ENCODE data around the gene STX2. TPM values are rescaled to one million over a fixed set of nuclear protein-coding genes. Genes with fewer than 3 reads are reported as not detected.

STX2 gene
- total and polyA plus RNA-seq, 2 donors (not counting 1 experiment from before 2014, with no cell fraction given): 35.2 to 87.8 TPM

DNA sequence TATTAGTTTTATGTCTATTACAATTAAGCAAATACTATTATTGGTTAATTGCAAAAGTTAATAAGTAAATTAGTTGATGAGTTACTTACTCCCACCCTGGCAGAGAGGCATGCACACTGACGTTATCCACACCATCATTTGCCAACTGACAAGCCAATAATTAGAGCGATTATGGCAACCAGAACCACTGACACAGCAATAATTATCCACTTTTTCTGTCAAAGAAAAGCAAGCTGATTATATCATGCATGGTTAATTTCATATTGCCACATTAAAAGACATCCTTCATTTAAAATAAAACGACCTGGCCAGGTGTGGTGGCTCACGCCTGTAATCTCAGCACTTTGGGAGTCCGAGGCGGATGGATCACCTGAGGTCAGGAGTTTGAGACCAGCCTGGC lies 43.1 kb downstream of the STX2 start:
- no peak for TF ChIP-seq EZH2 (IDR thresholded peaks at IDR 0.05; ENCODE audit: low read length, missing control alignments)
- TF ChIP-seq, protein P1, sequence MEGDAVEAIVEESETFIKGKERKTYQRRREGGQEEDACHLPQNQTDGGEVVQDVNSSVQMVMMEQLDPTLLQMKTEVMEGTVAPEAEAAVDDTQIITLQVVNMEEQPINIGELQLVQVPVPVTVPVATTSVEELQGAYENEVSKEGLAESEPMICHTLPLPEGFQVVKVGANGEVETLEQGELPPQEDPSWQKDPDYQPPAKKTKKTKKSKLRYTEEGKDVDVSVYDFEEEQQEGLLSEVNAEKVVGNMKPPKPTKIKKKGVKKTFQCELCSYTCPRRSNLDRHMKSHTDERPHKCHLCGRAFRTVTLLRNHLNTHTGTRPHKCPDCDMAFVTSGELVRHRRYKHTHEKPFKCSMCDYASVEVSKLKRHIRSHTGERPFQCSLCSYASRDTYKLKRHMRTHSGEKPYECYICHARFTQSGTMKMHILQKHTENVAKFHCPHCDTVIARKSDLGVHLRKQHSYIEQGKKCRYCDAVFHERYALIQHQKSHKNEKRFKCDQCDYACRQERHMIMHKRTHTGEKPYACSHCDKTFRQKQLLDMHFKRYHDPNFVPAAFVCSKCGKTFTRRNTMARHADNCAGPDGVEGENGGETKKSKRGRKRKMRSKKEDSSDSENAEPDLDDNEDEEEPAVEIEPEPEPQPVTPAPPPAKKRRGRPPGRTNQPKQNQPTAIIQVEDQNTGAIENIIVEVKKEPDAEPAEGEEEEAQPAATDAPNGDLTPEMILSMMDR (conservative IDR thresholded peaks at IDR 0.05 in 1 of 2, IDR thresholded peaks at IDR 0.05 in 1 of 2; ENCODE audit: low read depth in 1 of 2, low read length in 2 of 2): no peak

DNA sequence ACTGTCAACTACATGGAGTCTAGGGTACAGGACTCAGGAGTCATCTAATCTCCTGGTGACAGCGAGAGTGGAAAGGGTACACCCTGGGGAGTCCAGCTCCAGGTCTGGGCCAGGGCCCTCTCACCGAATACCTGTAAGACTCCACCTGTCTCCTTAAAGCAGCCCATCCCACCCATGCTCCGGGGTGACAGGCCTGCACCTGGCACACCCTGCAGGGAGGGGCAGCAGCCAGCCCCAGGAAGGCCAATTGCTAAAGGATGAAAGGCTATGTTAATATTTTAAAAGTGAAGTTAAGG lies 45.5 kb downstream of the STX2 start:
- Histone ChIP-seq H3K27ac (ENCODE audit: insufficient read depth, low read length) (no peak overlapping the region), H3K9ac (ENCODE audit: insufficient read depth, low read length) (no peak overlapping the region), H3K79me2 (ENCODE audit: control insufficient read depth, insufficient read depth, low read length) (no peaks in the 10 kb centered on the region), H3K4me2 (ENCODE audit: extremely low read depth, insufficient read depth, low read length) (no peak overlapping the region), H3K9me3 (ENCODE audit: control insufficient read depth, insufficient read depth, low read depth, low read length) (no peaks in the 10 kb centered on the region), H3K4me3 (replicated peaks in 1 of 4; ENCODE audit: control extremely low read depth in 1 of 4, insufficient read depth in 1 of 4, low read depth in 3 of 4, low read length in 4 of 4) (no peak overlapping the region), H2AFZ (ENCODE audit: low read length) (no peak overlapping the region), H3K4me1 (ENCODE audit: control insufficient read depth, extremely low read depth, insufficient read depth, low read length) (no peaks in the 10 kb centered on the region), H3K36me3 (ENCODE audit: control insufficient read depth, insufficient read depth, low read length) (peaks cover 15% of the 10 kb centered on the region), H3K27me3 (ENCODE audit: control insufficient read depth, insufficient read depth, low read length) (no peaks in the 10 kb centered on the region), H4K20me1 (ENCODE audit: control insufficient read depth, extremely low read depth, insufficient read depth, low read length) (no peaks in the 10 kb centered on the region)
- no peak for TF ChIP-seq EZH2 (IDR thresholded peaks at IDR 0.05; ENCODE audit: low read length, missing control alignments)
- TF ChIP-seq, protein P1 (conservative IDR thresholded peaks at IDR 0.05 in 1 of 2, IDR thresholded peaks at IDR 0.05 in 1 of 2; ENCODE audit: low read depth in 1 of 2, low read length in 2 of 2): no peak
- no peak for DNase-seq (ENCODE audit: low read depth in 2 of 2)

More for the DNA sequence above, 43.1 kb downstream of the STX2 start:
- H3K36me3 ChIP-seq (ENCODE audit: control insufficient read depth, insufficient read depth, low read length): peaks cover 8% of the 10 kb centered on the region
- no peaks in the 10 kb centered on the region for H3K79me2 ChIP-seq (ENCODE audit: control insufficient read depth, insufficient read depth, low read length)
- no peaks in the 10 kb centered on the region for H4K20me1 ChIP-seq (ENCODE audit: control insufficient read depth, extremely low read depth, insufficient read depth, low read length)
- no peak overlapping the region for H3K4me2 ChIP-seq (ENCODE audit: extremely low read depth, insufficient read depth, low read length)
- no peak overlapping the region for H3K4me3 ChIP-seq (replicated peaks in 1 of 4; ENCODE audit: control extremely low read depth in 1 of 4, insufficient read depth in 1 of 4, low read depth in 3 of 4, low read length in 4 of 4)
- no peak overlapping the region for H3K9ac ChIP-seq (ENCODE audit: insufficient read depth, low read length)
- no peaks in the 10 kb centered on the region for H3K4me1 ChIP-seq (ENCODE audit: control insufficient read depth, extremely low read depth, insufficient read depth, low read length)
- DNase-seq (ENCODE audit: low read depth in 2 of 2): no peak
- H3K27me3 ChIP-seq (ENCODE audit: control insufficient read depth, insufficient read depth, low read length): no peaks in the 10 kb centered on the region
- H3K9me3 ChIP-seq (ENCODE audit: control insufficient read depth, insufficient read depth, low read depth, low read length): no peaks in the 10 kb centered on the region
- H2AFZ ChIP-seq (ENCODE audit: low read length): no peak overlapping the region
- H3K27ac ChIP-seq (ENCODE audit: insufficient read depth, low read length): no peak overlapping the region

DNA sequence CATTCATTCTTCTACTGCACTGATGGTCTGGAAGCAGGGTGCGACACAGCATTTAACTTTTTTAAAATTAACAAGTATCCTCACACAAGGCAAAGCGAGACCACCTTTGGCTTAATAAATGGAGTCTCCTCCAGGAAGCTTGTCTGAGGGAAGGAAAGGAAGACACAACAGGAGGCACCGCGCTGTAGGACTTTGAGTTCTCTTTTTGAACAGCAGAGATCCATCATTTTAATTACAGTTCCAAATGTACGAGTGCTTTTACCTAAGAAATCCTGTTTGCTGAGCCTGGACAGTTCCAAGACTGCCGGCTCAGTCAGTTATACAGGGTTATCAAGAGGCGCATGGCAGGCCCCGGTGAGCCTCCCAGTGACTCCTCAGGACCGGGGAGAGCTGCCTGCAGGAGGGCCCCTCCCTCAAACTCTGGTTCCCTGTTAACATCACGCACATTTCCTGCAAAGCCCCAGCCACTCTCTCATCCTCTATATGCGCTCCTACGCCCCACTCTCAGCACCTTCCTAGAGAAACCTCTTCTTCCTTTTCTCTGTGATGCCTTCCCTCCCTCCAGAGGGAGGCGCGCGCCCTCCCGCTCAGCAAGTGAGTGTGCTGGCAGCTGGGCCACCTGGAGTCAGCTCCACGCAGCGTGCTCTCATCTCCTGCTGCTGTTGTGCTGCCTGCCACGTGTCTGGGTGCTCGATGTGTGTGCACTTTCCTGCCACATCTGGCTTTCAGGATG lies 46.1 kb downstream of the STX2 start:
- H3K27ac ChIP-seq (ENCODE audit: insufficient read depth, low read length): no peak overlapping the region
- TF ChIP-seq, protein P1 (conservative IDR thresholded peaks at IDR 0.05 in 1 of 2, IDR thresholded peaks at IDR 0.05 in 1 of 2; ENCODE audit: low read depth in 1 of 2, low read length in 2 of 2): no peak
- no peak for TF ChIP-seq EZH2 (IDR thresholded peaks at IDR 0.05; ENCODE audit: low read length, missing control alignments)
- no peaks in the 10 kb centered on the region for H4K20me1 ChIP-seq (ENCODE audit: control insufficient read depth, extremely low read depth, insufficient read depth, low read length)
- H3K4me1 ChIP-seq (ENCODE audit: control insufficient read depth, extremely low read depth, insufficient read depth, low read length): no peaks in the 10 kb centered on the region
- H2AFZ ChIP-seq (ENCODE audit: low read length): no peak overlapping the region
- H3K79me2 ChIP-seq (ENCODE audit: control insufficient read depth, insufficient read depth, low read length): no peaks in the 10 kb centered on the region
- H3K36me3 ChIP-seq (ENCODE audit: control insufficient read depth, insufficient read depth, low read length): peaks cover 15% of the 10 kb centered on the region
- H3K9ac ChIP-seq (ENCODE audit: insufficient read depth, low read length): no peak overlapping the region
- H3K27me3 ChIP-seq (ENCODE audit: control insufficient read depth, insufficient read depth, low read length): no peaks in the 10 kb centered on the region
- H3K9me3 ChIP-seq (ENCODE audit: control insufficient read depth, insufficient read depth, low read depth, low read length): no peaks in the 10 kb centered on the region
- H3K4me2 ChIP-seq (ENCODE audit: extremely low read depth, insufficient read depth, low read length): no peak overlapping the region
- no peak for DNase-seq (ENCODE audit: low read depth in 2 of 2)
- no peak overlapping the region for H3K4me3 ChIP-seq (replicated peaks in 1 of 4; ENCODE audit: control extremely low read depth in 1 of 4, insufficient read depth in 1 of 4, low read depth in 3 of 4, low read length in 4 of 4)
